HG03432 (cell line): Measurements from ENCODE around the gene CRY2.

ENCODE experiments used
- ATAC-seq: cut with Tn5 transposase; IDR thresholded peaks from one replicate; pipeline ENCODE4 v1.9.1; 2021; ENCODE audit warnings: mild to moderate bottlenecking, moderate library complexity; ENCODE audit not compliant: unreplicated experiment

The CRY2 gene

GRCh38 chr11:45877221-45877620 lies 29.9 kb downstream of the CRY2 start:
- no peak for ATAC-seq

GRCh38 chr11:45877845-45878244 lies 30.6 kb downstream of the CRY2 start:
- no peak for ATAC-seq

GRCh38 chr11:45879803-45880686 lies 32.8 kb downstream of the CRY2 start:
- ATAC-seq: no peak

GRCh38 chr11:45880772-45881570 lies 33.7 kb downstream of the CRY2 start:
- no peak for ATAC-seq

- ATAC-seq: no peak
Observed at GRCh38 chr11:45881708-45882368, 34.6 kb downstream of the CRY2 start.

GRCh38 chr11:45884596-45885185 lies 37.4 kb downstream of the CRY2 start:
- no peak for ATAC-seq

GRCh38 chr11:45885274-45885920 lies 38.1 kb downstream of the CRY2 start, which contains the start of gene MAPK8IP1:
Gene MAPK8IP1 (plus strand): TSS chr11:45885651. CDS start chr11:45885821, 170 bp downstream.
- ATAC-seq: peak; percentile 69

- no peak for ATAC-seq
Observed at GRCh38 chr11:45885921-45886721, 38.8 kb downstream of the CRY2 start.

- ATAC-seq: no peak
Observed at GRCh38 chr11:45886816-45887520, 39.7 kb downstream of the CRY2 start.

- no peak for ATAC-seq
Observed at GRCh38 chr11:45887587-45887986, 40.3 kb downstream of the CRY2 start.

GRCh38 chr11:45889555-45889954 lies 42.3 kb downstream of the CRY2 start:
- no peak for ATAC-seq

- ATAC-seq: no peak
Observed at GRCh38 chr11:45889966-45890365, 42.7 kb downstream of the CRY2 start.

GRCh38 chr11:45890886-45891550 lies 43.7 kb downstream of the CRY2 start:
- ATAC-seq: no peak

GRCh38 chr11:45892856-45893255 lies 45.6 kb downstream of the CRY2 start:
- no peak for ATAC-seq

- no peak for ATAC-seq
Observed at GRCh38 chr11:45894555-45895247, 47.4 kb downstream of the CRY2 start.

- ATAC-seq: no peak
Observed at GRCh38 chr11:45895553-45896259, 48.4 kb downstream of the CRY2 start.

- ATAC-seq: no peak
Observed at GRCh38 chr11:45896422-45896984, 49.2 kb downstream of the CRY2 start.
